A549 (cell line): Measurements from ENCODE around the gene SYK.
A peak's percentile ranks its signal among the peaks of the same experiment; 100 is the strongest.

Experiments
- CHD4 ChIP-seq: fragments of 200-600 bp; sonication (generic); IDR thresholded peaks from 2 replicates; pipeline ENCODE4 v1.6.1; 2016; ENCODE audit warnings: antibody characterized with exemption, mild to moderate bottlenecking, borderline replicate concordance
- CTCF ChIP-seq: fragments of >200 bp; sonication (Bioruptor Twin); formaldehyde crosslinking; IDR thresholded peaks from 3 replicates; pipeline ENCODE4 v1.5.1; 2016
- ESRRA ChIP-seq: fragments of 150-350 bp; IDR thresholded peaks from 2 replicates; pipeline ENCODE4 v1.6.1; 2014; ENCODE audit warnings: mild to moderate bottlenecking, low read length, borderline replicate concordance
- POLR2A ChIP-seq: IDR thresholded peaks from 2 replicates; pipeline ENCODE4 v1.6.1; 2012; ENCODE audit warnings: mild to moderate bottlenecking, low read length
- SMC3 ChIP-seq: fragments of >200 bp; sonication (Bioruptor Twin); formaldehyde crosslinking; IDR thresholded peaks from 3 replicates; pipeline ENCODE4 v1.6.1; 2018; ENCODE audit warnings: inconsistent platforms
- TP53 ChIP-seq: fragments of 250-450 bp; sonication (Bioruptor Pico); IDR thresholded peaks from 2 replicates; pipeline ENCODE4 v1.5.0; 2021; ENCODE audit warnings: mild to moderate bottlenecking, moderate library complexity

DNA sequence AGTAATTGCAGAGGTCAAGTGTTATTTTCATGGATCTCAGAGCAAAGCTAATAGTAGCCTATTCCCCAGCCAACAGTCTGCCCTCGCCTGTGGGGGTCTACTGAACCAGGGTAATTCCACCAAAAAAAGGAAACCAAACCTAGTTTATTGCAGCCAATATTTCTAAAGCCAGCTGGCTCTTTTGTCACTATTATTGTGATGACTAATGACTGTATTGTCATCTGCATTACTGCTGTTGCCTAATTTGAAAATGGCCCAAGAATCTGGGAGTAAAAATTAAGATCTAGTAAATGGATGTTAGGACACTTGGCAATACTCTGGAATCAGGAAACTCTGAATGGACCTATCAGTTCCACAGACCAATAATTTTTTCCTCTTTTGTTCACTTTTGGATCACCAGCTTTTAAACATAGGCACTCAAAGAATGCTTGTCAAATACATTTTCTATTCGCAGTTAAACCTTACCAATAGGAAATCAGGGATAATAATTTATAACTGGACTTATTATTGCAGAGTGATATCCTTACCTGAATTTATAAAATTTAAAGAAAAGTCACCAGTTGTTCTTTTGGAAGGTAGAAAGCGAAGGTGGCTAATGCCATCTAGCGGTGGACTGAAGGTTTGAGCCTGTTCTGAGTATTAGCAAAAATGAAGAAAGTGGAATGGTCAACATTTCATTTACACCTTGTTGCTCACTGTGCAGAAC lies 69.2 kb downstream of the SYK start:
- TF ChIP-seq TP53 (CRISPR knock-in tag) (no peak), CTCF (peak; percentile 93), ESRRA (no peak), POLR2A (no peak), SMC3 (peak; percentile 74), CHD4 (no peak)
